HCT116 (cell line): ENCODE data around the gene KCMF1.

Source experiments
- CBX3 ChIP-seq: IDR thresholded peaks from 2 replicates; pipeline ENCODE4 v1.6.1; 2012; ENCODE audit warnings: low read depth
- EZH2 ChIP-seq: fragments of 200-600 bp; sonication (generic); IDR thresholded peaks from 2 replicates; pipeline ENCODE4 v1.6.1; 2017; ENCODE audit warnings: antibody characterized with exemption, mixed run types
- EZH2phosphoT487 ChIP-seq: fragments of 200-600 bp; IDR thresholded peaks from 2 replicates; pipeline ENCODE4 v1.6.1; 2018; ENCODE audit warnings: antibody characterized with exemption, borderline replicate concordance
- JUND ChIP-seq: IDR thresholded peaks from 2 replicates; pipeline ENCODE4 v1.6.1; 2012
- POLR2A ChIP-seq: IDR thresholded peaks from 2 replicates; pipeline ENCODE4 v1.7.0; 2011; ENCODE audit warnings: borderline replicate concordance; ENCODE audit not compliant: insufficient read depth, insufficient read length; ENCODE audit errors: extremely low read depth
- POLR2AphosphoS5 ChIP-seq: IDR thresholded peaks from 2 replicates; pipeline ENCODE4 v1.6.1; 2011; ENCODE audit warnings: mild to moderate bottlenecking, low read depth, low read length, moderate library complexity
- RAD21 ChIP-seq: IDR thresholded peaks from 2 replicates; pipeline ENCODE4 v1.6.1; 2012; ENCODE audit warnings: low read depth, mild to moderate bottlenecking
- SRF ChIP-seq: IDR thresholded peaks from 2 replicates; pipeline ENCODE4 v1.6.1; 2012; ENCODE audit warnings: low read depth
- TCF7L2 ChIP-seq: IDR thresholded peaks from 2 replicates; pipeline ENCODE4 v1.7.0; 2011; ENCODE audit warnings: borderline replicate concordance, inconsistent platforms; ENCODE audit not compliant: insufficient read depth, insufficient read length; ENCODE audit errors: extremely low read depth
- YY1 ChIP-seq: IDR thresholded peaks from 2 replicates; pipeline ENCODE4 v1.6.1; 2011; ENCODE audit warnings: low read length, low read depth, moderate library complexity, mild to moderate bottlenecking; ENCODE audit not compliant: insufficient replicate concordance; ENCODE audit errors: extremely low read depth
- ZNF274 ChIP-seq: fragments of 200-500 bp; sonication (Bioruptor generic); IDR thresholded peaks from 2 replicates; pipeline ENCODE4 v1.6.1; 2014; ENCODE audit warnings: mild to moderate bottlenecking, low read depth, low read length, inconsistent platforms
- TF ChIP-seq, protein P1 (sequence below), 3 experiments: fragments of 200-600 bp in 1 of 3; sonication (generic) in 1 of 3; IDR thresholded peaks in 2 of 3; conservative IDR thresholded peaks in 1 of 3; 2 replicates each; pipeline ENCODE4 v1.5.1; 2012 to 2017; ENCODE audit warnings: low read depth in 2 of 3, low read length in 2 of 3, antibody characterized with exemption in 1 of 3, borderline replicate concordance in 1 of 3, control low read depth in 1 of 3, mild to moderate bottlenecking in 1 of 3, mixed read lengths in 1 of 3, mixed run types in 1 of 3, moderate library complexity in 1 of 3; ENCODE audit not compliant: insufficient read depth in 1 of 3
- TF ChIP-seq, protein P2 (sequence below): IDR thresholded peaks from 2 replicates; pipeline ENCODE4 v1.6.1; 2012; ENCODE audit warnings: low read depth
- TF ChIP-seq, protein P3 (sequence below): IDR thresholded peaks from 2 replicates; pipeline ENCODE4 v1.6.1; 2012

DNA sequence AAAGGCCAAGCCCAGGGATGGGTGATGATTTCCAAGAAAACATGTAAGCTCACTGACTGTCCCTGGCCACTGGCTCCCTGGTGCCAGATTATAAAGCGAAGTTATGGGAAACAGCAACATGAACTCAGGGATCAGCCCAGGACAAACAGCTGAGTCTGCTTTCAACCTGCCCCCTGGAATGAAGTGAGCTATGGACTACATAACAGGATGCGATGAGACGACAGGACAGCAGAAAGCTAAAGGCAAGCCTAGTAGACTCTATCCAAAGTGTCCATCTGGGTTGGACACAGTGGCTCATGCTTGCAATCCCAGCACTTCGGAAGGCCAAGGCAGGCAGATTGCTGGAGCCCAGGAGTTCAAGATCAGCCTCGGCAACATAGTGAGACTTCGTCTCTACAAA is 16.6 kb upstream of the KCMF1 start:
- TF ChIP-seq RAD21 (no peak), EZH2 (no peak), POLR2A (no peak), EZH2phosphoT487 (no peak), ZNF274 (no peak), JUND (no peak), YY1 (no peak), SRF (no peak), TCF7L2 (no peak), CBX3 (no peak), POLR2AphosphoS5 (no peak)
- TF ChIP-seq, protein P1, sequence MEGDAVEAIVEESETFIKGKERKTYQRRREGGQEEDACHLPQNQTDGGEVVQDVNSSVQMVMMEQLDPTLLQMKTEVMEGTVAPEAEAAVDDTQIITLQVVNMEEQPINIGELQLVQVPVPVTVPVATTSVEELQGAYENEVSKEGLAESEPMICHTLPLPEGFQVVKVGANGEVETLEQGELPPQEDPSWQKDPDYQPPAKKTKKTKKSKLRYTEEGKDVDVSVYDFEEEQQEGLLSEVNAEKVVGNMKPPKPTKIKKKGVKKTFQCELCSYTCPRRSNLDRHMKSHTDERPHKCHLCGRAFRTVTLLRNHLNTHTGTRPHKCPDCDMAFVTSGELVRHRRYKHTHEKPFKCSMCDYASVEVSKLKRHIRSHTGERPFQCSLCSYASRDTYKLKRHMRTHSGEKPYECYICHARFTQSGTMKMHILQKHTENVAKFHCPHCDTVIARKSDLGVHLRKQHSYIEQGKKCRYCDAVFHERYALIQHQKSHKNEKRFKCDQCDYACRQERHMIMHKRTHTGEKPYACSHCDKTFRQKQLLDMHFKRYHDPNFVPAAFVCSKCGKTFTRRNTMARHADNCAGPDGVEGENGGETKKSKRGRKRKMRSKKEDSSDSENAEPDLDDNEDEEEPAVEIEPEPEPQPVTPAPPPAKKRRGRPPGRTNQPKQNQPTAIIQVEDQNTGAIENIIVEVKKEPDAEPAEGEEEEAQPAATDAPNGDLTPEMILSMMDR (IDR thresholded peaks at IDR 0.05 in 2 of 3, conservative IDR thresholded peaks at IDR 0.05 in 1 of 3; ENCODE audit: borderline replicate concordance in 1 of 3, insufficient read depth in 1 of 3, low read depth in 2 of 3, low read length in 2 of 3): no peak
- TF ChIP-seq, protein P2, sequence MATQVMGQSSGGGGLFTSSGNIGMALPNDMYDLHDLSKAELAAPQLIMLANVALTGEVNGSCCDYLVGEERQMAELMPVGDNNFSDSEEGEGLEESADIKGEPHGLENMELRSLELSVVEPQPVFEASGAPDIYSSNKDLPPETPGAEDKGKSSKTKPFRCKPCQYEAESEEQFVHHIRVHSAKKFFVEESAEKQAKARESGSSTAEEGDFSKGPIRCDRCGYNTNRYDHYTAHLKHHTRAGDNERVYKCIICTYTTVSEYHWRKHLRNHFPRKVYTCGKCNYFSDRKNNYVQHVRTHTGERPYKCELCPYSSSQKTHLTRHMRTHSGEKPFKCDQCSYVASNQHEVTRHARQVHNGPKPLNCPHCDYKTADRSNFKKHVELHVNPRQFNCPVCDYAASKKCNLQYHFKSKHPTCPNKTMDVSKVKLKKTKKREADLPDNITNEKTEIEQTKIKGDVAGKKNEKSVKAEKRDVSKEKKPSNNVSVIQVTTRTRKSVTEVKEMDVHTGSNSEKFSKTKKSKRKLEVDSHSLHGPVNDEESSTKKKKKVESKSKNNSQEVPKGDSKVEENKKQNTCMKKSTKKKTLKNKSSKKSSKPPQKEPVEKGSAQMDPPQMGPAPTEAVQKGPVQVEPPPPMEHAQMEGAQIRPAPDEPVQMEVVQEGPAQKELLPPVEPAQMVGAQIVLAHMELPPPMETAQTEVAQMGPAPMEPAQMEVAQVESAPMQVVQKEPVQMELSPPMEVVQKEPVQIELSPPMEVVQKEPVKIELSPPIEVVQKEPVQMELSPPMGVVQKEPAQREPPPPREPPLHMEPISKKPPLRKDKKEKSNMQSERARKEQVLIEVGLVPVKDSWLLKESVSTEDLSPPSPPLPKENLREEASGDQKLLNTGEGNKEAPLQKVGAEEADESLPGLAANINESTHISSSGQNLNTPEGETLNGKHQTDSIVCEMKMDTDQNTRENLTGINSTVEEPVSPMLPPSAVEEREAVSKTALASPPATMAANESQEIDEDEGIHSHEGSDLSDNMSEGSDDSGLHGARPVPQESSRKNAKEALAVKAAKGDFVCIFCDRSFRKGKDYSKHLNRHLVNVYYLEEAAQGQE: no peak
- TF ChIP-seq, protein P3, sequence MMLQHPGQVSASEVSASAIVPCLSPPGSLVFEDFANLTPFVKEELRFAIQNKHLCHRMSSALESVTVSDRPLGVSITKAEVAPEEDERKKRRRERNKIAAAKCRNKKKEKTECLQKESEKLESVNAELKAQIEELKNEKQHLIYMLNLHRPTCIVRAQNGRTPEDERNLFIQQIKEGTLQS: no peak
